HEK293 (cell line): ENCODE measurements around the gene LRRN4CL.

Source experiments
- KLF1 ChIP-seq: fragments of 450-650 bp; formaldehyde crosslinking; IDR thresholded peaks from 2 replicates; pipeline ENCODE4 v1.5.1; 2016; ENCODE audit warnings: missing biosample characterization, missing genetic modification characterization
- MYNN ChIP-seq: fragments of 450-650 bp; formaldehyde crosslinking; IDR thresholded peaks from 2 replicates; pipeline ENCODE4 v1.5.1; 2016; ENCODE audit warnings: missing biosample characterization, missing genetic modification characterization, borderline replicate concordance
- PRDM10 ChIP-seq: fragments of 450-650 bp; formaldehyde crosslinking; IDR thresholded peaks from 2 replicates; pipeline ENCODE4 v1.5.1; 2016; ENCODE audit warnings: missing biosample characterization, missing genetic modification characterization
- SP2 ChIP-seq: fragments of 450-650 bp; formaldehyde crosslinking; IDR thresholded peaks from 2 replicates; pipeline ENCODE4 v1.5.1; 2016; ENCODE audit warnings: missing biosample characterization, missing genetic modification characterization
- SP7 ChIP-seq: fragments of 450-650 bp; formaldehyde crosslinking; IDR thresholded peaks from 2 replicates; pipeline ENCODE4 v1.5.1; 2016; ENCODE audit warnings: missing biosample characterization, missing genetic modification characterization
- ZBTB17 ChIP-seq: fragments of 450-650 bp; formaldehyde crosslinking; IDR thresholded peaks from 2 replicates; pipeline ENCODE4 v1.5.1; 2016; ENCODE audit warnings: missing biosample characterization, missing genetic modification characterization
- ZFP37 ChIP-seq: fragments of 450-650 bp; formaldehyde crosslinking; IDR thresholded peaks from 2 replicates; pipeline ENCODE4 v1.5.1; 2016; ENCODE audit warnings: missing biosample characterization, missing genetic modification characterization
- ZFP69B ChIP-seq: fragments of 450-650 bp; formaldehyde crosslinking; IDR thresholded peaks from 2 replicates; pipeline ENCODE4 v1.5.1; 2016; ENCODE audit warnings: missing biosample characterization, missing genetic modification characterization
- ZNF175 ChIP-seq: fragments of 450-650 bp; formaldehyde crosslinking; IDR thresholded peaks from 2 replicates; pipeline ENCODE4 v1.5.1; 2016; ENCODE audit warnings: missing biosample characterization, missing genetic modification characterization
- ZNF221 ChIP-seq: fragments of 450-650 bp; formaldehyde crosslinking; IDR thresholded peaks from 2 replicates; pipeline ENCODE4 v1.5.1; 2017; ENCODE audit warnings: missing biosample characterization, missing genetic modification characterization, borderline replicate concordance
- ZNF324 ChIP-seq: fragments of 450-650 bp; formaldehyde crosslinking; IDR thresholded peaks from 2 replicates; pipeline ENCODE4 v1.5.1; 2016; ENCODE audit warnings: missing biosample characterization, missing genetic modification characterization
- ZNF366 ChIP-seq: fragments of 450-650 bp; formaldehyde crosslinking; conservative IDR thresholded peaks from 2 replicates; pipeline ENCODE4 v1.5.1; 2016; ENCODE audit warnings: missing biosample characterization, missing genetic modification characterization
- ZNF391 ChIP-seq: fragments of 450-650 bp; formaldehyde crosslinking; IDR thresholded peaks from 2 replicates; pipeline ENCODE4 v1.5.1; 2016; ENCODE audit warnings: low read depth, missing biosample characterization, missing genetic modification characterization, borderline replicate concordance
- ZNF394 ChIP-seq: fragments of 450-650 bp; formaldehyde crosslinking; IDR thresholded peaks from 2 replicates; pipeline ENCODE4 v1.5.1; 2016; ENCODE audit warnings: missing biosample characterization, missing genetic modification characterization, mild to moderate bottlenecking, moderate library complexity, borderline replicate concordance
- ZNF558 ChIP-seq: fragments of 450-650 bp; formaldehyde crosslinking; IDR thresholded peaks from 2 replicates; pipeline ENCODE4 v1.5.1; 2016; ENCODE audit warnings: missing biosample characterization, missing genetic modification characterization
- ZNF560 ChIP-seq: fragments of 450-650 bp; formaldehyde crosslinking; IDR thresholded peaks from 2 replicates; pipeline ENCODE4 v1.5.1; 2017; ENCODE audit warnings: missing biosample characterization, missing genetic modification characterization, borderline replicate concordance
- ZSCAN30 ChIP-seq: fragments of 450-650 bp; IDR thresholded peaks from 2 replicates; pipeline ENCODE4 v1.5.1; 2018; ENCODE audit warnings: missing biosample characterization, mild to moderate bottlenecking, missing genetic modification characterization, moderate library complexity
- TF ChIP-seq, protein P1 (sequence below): fragments of 450-650 bp; formaldehyde crosslinking; IDR thresholded peaks from 2 replicates; pipeline ENCODE4 v1.5.1; 2016; ENCODE audit warnings: missing biosample characterization, missing genetic modification characterization
- TF ChIP-seq, protein P2 (sequence below): fragments of 450-650 bp; formaldehyde crosslinking; IDR thresholded peaks from 2 replicates; pipeline ENCODE4 v1.5.1; 2016; ENCODE audit warnings: missing biosample characterization, missing genetic modification characterization

The LRRN4CL gene

DNA sequence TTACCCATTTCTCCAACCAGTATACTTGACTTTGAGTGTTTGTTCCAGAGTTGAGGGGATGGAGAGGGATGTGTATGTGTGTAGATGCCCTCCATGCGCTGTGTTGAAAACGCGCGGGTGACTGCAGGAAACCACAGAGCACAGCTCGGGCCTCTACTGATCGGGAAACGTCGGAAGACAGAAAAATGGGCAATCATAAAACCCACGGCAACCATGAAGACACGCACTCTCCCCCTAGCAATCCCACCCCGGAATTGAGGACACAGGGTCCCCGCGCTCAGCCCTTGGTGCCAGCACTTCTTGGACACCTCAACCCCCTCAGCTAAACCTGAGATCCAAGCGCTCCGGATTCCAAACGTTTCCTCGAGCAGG, 18.1 kb downstream of the LRRN4CL start (continued):
- TF ChIP-seq ZNF391, result peak; percentile 66; the same call in 1 of the 2 replicates
- no peak for TF ChIP-seq ZNF221 (tag by site-specific recombination)
- TF ChIP-seq ZBTB17, result peak; percentile 89
- no peak for TF ChIP-seq ZNF324
- no peak for TF ChIP-seq ZNF175 (tag by site-specific recombination)
- TF ChIP-seq ZNF560, result no peak
- TF ChIP-seq KLF1 (tag by site-specific recombination), result no peak
- TF ChIP-seq, protein P1, sequence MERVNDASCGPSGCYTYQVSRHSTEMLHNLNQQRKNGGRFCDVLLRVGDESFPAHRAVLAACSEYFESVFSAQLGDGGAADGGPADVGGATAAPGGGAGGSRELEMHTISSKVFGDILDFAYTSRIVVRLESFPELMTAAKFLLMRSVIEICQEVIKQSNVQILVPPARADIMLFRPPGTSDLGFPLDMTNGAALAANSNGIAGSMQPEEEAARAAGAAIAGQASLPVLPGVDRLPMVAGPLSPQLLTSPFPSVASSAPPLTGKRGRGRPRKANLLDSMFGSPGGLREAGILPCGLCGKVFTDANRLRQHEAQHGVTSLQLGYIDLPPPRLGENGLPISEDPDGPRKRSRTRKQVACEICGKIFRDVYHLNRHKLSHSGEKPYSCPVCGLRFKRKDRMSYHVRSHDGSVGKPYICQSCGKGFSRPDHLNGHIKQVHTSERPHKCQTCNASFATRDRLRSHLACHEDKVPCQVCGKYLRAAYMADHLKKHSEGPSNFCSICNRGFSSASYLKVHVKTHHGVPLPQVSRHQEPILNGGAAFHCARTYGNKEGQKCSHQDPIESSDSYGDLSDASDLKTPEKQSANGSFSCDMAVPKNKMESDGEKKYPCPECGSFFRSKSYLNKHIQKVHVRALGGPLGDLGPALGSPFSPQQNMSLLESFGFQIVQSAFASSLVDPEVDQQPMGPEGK, result no peak
- TF ChIP-seq MYNN (tag by site-specific recombination), result no peak
- TF ChIP-seq ZNF394 (tag by site-specific recombination), result 0 out of 2 replicates have a peak, but pooled peaks have one; percentile 32
- peak; percentile 33; the same call in 1 of the 2 replicates for TF ChIP-seq ZFP37
- peak; percentile 14; the same call in 1 of the 2 replicates for TF ChIP-seq ZFP69B
- no peak for TF ChIP-seq ZSCAN30 (tag by site-specific recombination)
- no peak for TF ChIP-seq ZNF366 (tag by site-specific recombination)
- TF ChIP-seq PRDM10 (tag by site-specific recombination), result peak; percentile 83
- TF ChIP-seq ZNF558 (tag by site-specific recombination), result 0 out of 2 replicates have a peak, but pooled peaks have one; percentile 49
- TF ChIP-seq, protein P2, sequence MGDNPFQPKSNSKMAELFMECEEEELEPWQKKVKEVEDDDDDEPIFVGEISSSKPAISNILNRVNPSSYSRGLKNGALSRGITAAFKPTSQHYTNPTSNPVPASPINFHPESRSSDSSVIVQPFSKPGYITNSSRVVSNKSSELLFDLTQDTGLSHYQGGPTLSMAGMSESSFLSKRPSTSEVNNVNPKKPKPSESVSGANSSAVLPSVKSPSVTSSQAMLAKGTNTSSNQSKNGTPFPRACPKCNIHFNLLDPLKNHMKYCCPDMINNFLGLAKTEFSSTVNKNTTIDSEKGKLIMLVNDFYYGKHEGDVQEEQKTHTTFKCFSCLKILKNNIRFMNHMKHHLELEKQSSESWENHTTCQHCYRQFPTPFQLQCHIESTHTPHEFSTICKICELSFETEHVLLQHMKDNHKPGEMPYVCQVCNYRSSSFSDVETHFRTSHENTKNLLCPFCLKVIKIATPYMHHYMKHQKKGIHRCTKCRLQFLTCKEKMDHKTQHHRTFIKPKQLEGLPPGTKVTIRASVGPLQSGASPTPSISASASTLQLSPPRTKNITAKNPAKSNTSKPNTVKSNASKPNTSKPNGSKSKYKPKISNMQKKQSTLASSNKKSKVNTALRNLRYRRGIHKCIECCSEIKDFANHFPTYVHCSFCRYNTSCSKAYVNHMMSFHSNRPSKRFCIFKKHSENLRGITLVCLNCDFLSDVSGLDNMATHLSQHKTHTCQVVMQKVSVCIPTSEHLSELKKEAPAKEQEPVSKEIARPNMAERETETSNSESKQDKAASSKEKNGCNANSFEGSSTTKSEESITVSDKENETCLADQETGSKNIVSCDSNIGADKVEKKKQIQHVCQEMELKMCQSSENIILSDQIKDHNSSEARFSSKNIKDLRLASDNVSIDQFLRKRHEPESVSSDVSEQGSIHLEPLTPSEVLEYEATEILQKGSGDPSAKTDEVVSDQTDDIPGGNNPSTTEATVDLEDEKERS (tag by site-specific recombination), result 0 out of 2 replicates have a peak, but pooled peaks have one; percentile 23
- no peak for TF ChIP-seq SP2 (tag by site-specific recombination)
- TF ChIP-seq SP7, result no peak
